NB4 (cell line): ENCODE data around the gene TCAF1.

Experiments
- MYC ChIP-seq: IDR thresholded peaks from 2 replicates; pipeline ENCODE4 v1.6.1; 2011; ENCODE audit warnings: low read depth, low read length
- POLR2A ChIP-seq: IDR thresholded peaks from 2 replicates; pipeline ENCODE4 v1.6.1; 2011; ENCODE audit warnings: mild to moderate bottlenecking; ENCODE audit not compliant: insufficient read length; ENCODE audit errors: extremely low read depth
- TF ChIP-seq, protein P1 (sequence below): IDR thresholded peaks from one replicate; pipeline ENCODE4 v1.5.1; 2012; ENCODE audit warnings: low read depth, low read length
- TF ChIP-seq, protein P2 (sequence below): IDR thresholded peaks from 2 replicates; pipeline ENCODE4 v1.6.1; 2011; ENCODE audit warnings: low read depth, low read length

DNA sequence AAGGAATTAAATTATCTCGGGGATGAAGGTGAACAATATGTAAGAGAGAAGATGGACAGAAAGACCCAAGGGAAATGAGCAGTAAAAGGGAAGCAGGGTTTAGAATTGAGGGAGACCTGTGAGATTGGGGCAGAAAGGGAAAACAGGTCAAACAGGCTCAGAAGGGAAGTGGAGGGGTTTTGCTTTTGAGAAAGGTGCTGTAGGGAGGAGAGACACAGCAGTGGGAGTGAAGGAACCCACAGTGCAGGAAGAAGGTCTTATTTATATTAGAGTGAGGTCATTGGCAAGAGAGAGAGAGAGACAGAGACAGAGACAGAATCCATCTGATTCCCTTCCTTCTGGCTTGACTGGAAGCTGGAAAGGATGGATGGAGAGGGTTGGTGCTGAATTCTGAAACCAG, 3.5 kb upstream of the TCAF1 start:
- TF ChIP-seq, protein P1, sequence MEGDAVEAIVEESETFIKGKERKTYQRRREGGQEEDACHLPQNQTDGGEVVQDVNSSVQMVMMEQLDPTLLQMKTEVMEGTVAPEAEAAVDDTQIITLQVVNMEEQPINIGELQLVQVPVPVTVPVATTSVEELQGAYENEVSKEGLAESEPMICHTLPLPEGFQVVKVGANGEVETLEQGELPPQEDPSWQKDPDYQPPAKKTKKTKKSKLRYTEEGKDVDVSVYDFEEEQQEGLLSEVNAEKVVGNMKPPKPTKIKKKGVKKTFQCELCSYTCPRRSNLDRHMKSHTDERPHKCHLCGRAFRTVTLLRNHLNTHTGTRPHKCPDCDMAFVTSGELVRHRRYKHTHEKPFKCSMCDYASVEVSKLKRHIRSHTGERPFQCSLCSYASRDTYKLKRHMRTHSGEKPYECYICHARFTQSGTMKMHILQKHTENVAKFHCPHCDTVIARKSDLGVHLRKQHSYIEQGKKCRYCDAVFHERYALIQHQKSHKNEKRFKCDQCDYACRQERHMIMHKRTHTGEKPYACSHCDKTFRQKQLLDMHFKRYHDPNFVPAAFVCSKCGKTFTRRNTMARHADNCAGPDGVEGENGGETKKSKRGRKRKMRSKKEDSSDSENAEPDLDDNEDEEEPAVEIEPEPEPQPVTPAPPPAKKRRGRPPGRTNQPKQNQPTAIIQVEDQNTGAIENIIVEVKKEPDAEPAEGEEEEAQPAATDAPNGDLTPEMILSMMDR, result no peak
- TF ChIP-seq MYC (no peak), POLR2A (no peak)
- TF ChIP-seq, protein P2, sequence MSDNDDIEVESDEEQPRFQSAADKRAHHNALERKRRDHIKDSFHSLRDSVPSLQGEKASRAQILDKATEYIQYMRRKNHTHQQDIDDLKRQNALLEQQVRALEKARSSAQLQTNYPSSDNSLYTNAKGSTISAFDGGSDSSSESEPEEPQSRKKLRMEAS, result no peak
